ENCODE results near the gene PELI2. TPM values are rescaled to one million over a fixed set of nuclear protein-coding genes. Genes with fewer than 3 reads are reported as not detected.

The PELI2 gene
- total RNA-seq, 1 experiment from 2014 or later = 2.0 TPM

DNA sequence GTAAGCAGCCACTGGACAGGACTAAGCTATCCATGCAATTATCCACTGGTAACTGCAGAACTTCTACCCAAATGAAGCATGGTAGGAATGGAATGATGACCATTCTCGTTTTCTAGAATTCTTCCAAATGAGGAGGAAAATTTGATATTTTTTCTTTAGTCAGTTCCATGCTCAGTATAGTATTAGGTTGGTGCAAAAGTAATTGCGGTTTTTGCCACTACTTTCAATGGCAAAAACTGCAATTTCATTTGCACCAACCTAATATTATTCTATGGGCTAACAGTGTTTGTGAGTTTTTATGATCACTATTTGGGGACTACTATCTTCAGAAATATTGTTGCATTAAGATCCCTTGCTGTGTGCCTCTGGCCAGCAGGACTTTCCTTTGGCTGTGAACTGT lies 42.9 kb upstream of the PELI2 start:
- Histone ChIP-seq H3K9ac (ENCODE audit: low read length) (no peak overlapping the region), H4K20me1 (ENCODE audit: insufficient read depth) (no peaks in the 10 kb centered on the region), H3K9me3 (ENCODE audit: control insufficient read depth in 1 of 2, insufficient read depth in 1 of 2, low read depth in 1 of 2, low read length in 2 of 2) (no peaks in the 10 kb centered on the region), H3K27ac (ENCODE audit: low read depth, low read length) (no peak overlapping the region), H3K27me3 (ENCODE audit: insufficient read depth, low read length) (peaks cover 33% of the 10 kb centered on the region; the same call in 1 of the 2 replicates), H3K9me2 (ENCODE audit: insufficient read depth) (no peaks in the 10 kb centered on the region), H3K4me3 (replicated peaks in 1 of 2; ENCODE audit: low read depth in 1 of 2, low read length in 2 of 2) (no peak overlapping the region), H3K4me2 (ENCODE audit: low read length) (no peak overlapping the region), H3K4me1 (ENCODE audit: control insufficient read depth in 1 of 2, insufficient read depth in 2 of 2, low read length in 2 of 2) (no peaks in the 10 kb centered on the region), H3K79me2 (ENCODE audit: insufficient read depth, low read length) (no peaks in the 10 kb centered on the region), H3K36me3 (ENCODE audit: control insufficient read depth in 1 of 2, insufficient read depth in 2 of 2, low read length in 2 of 2) (no peaks in the 10 kb centered on the region), H2AFZ (ENCODE audit: low read depth, low read length, poor library complexity, severe bottlenecking) (no peak overlapping the region)
- BruUV-seq (replicated peaks) = no TSS peak
- ChIA-PET POLR2A (no interaction called here), RAD21 (ENCODE audit: low non-redundant PET in 1 of 2, low total read pairs in 2 of 2, uncharacterized antibody in 2 of 2, unreplicated experiment in 2 of 2) (no interaction called here), CTCF (interaction anchor here (1.5 kb wide), 1 partner anchor 10 kb away, joined by 3 read pairs; no protein-coding TSS in a partner anchor)
- ATAC-seq = no peak
- intact Hi-C loops (cut with micrococcal nuclease) = no loop called here
- DNase-seq (ENCODE audit: low read depth, low spot score) = no peak
- TF ChIP-seq EZH2phosphoT487 (IDR thresholded peaks at IDR 0.05; ENCODE audit: borderline replicate concordance) (no peak), FOSL1 (IDR thresholded peaks at IDR 0.05; ENCODE audit: low read depth) (no peak), MAX (IDR thresholded peaks at IDR 0.05) (no peak), RAD21 (IDR thresholded peaks at IDR 0.05; ENCODE audit: low read depth) (no peak), JUND (IDR thresholded peaks at IDR 0.05) (no peak), POLR2A (IDR thresholded peaks at IDR 0.05; ENCODE audit: borderline replicate concordance, extremely low read depth, insufficient read depth, insufficient read length) (no peak), ZNF274 (IDR thresholded peaks at IDR 0.05; ENCODE audit: low read depth, low read length) (no peak), POLR2AphosphoS5 (IDR thresholded peaks at IDR 0.05; ENCODE audit: low read depth, low read length) (no peak), YY1 (IDR thresholded peaks at IDR 0.05; ENCODE audit: extremely low read depth, insufficient replicate concordance, low read depth, low read length) (no peak), CEBPB (IDR thresholded peaks at IDR 0.05; ENCODE audit: low read depth) (no peak), SIN3A (IDR thresholded peaks at IDR 0.05; ENCODE audit: low read depth) (no peak), SP1 (IDR thresholded peaks at IDR 0.05; ENCODE audit: low read depth) (no peak), TCF7L2 (IDR thresholded peaks at IDR 0.05; ENCODE audit: borderline replicate concordance, extremely low read depth, insufficient read depth, insufficient read length) (no peak), CTCF (IDR thresholded peaks at IDR 0.05 in 2 of 3, conservative IDR thresholded peaks at IDR 0.05 in 1 of 3; ENCODE audit: borderline replicate concordance in 1 of 3, insufficient read depth in 1 of 3, low read depth in 2 of 3, low read length in 2 of 3) (no peak), SRF (IDR thresholded peaks at IDR 0.05; ENCODE audit: low read depth) (no peak), EGR1 (IDR thresholded peaks at IDR 0.05; ENCODE audit: low read depth) (no peak)
- TF ChIP-seq, protein P1, sequence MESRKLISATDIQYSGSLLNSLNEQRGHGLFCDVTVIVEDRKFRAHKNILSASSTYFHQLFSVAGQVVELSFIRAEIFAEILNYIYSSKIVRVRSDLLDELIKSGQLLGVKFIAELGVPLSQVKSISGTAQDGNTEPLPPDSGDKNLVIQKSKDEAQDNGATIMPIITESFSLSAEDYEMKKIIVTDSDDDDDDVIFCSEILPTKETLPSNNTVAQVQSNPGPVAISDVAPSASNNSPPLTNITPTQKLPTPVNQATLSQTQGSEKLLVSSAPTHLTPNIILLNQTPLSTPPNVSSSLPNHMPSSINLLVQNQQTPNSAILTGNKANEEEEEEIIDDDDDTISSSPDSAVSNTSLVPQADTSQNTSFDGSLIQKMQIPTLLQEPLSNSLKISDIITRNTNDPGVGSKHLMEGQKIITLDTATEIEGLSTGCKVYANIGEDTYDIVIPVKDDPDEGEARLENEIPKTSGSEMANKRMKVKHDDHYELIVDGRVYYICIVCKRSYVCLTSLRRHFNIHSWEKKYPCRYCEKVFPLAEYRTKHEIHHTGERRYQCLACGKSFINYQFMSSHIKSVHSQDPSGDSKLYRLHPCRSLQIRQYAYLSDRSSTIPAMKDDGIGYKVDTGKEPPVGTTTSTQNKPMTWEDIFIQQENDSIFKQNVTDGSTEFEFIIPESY (IDR thresholded peaks at IDR 0.05; ENCODE audit: extremely low read depth, insufficient replicate concordance, low read length) = no peak
- TF ChIP-seq, protein P2, sequence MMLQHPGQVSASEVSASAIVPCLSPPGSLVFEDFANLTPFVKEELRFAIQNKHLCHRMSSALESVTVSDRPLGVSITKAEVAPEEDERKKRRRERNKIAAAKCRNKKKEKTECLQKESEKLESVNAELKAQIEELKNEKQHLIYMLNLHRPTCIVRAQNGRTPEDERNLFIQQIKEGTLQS (IDR thresholded peaks at IDR 0.05) = no peak
